ENCODE data around the gene LNP1. TPM values are rescaled to one million over a fixed set of nuclear protein-coding genes. Genes with fewer than 3 reads are reported as not detected.

Gene LNP1
- total and polyA plus RNA-seq, 10 of the 15 experiments (the other 5 are each of a cell fraction or from before 2014, with no cell fraction given) = 2.1 to 4.2 (median 2.7) TPM

DNA sequence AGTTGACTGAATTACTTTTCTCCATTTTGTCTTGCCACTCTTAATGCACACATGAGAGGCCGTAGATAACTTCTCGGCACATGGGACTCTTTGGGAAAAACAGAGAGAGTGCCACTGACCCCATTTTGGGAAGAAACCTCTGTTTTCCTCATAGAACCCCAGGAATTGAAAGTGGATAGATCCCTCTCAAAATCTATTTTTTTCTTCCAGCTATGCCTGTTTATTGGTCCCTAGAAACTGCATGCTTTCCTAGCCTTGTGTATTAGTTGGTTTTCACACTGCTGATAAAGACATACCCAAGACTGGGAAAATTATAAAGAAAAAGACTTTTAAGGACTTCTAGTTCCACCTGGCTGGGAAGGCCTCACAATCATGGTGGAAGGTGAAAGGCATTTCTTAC is 67.3 kb downstream of the LNP1 start:
- no peaks in the 10 kb centered on the region for H4K20me1 ChIP-seq (ENCODE audit: control insufficient read depth, insufficient read depth)
- no peak for DNase-seq (ENCODE audit: low read depth, low spot score)
- intact Hi-C loops (cut with micrococcal nuclease; ENCODE audit: unreplicated experiment) (loop anchor here (10.0 kb wide), 1 partner anchor 726 kb away; no protein-coding TSS in a partner anchor), in situ Hi-C loops (cut with MboI) (no loop called here)
- ChIA-PET SMC1A (ENCODE audit: uncharacterized antibody, unreplicated experiment) (interaction anchor here (1.0 to 1.6 kb wide), 5 partner anchors 11 to 166 kb away, joined by 3 to 5 read pairs (median 4); no protein-coding TSS in a partner anchor), POLR2A (no interaction called here), RAD21 (ENCODE audit: unreplicated experiment) (no interaction called here), CTCF (interaction anchor here (0.9 to 10.3 kb wide), 3 partner anchors 9 to 167 kb away, joined by 3 to 462 read pairs (median 31); no protein-coding TSS in a partner anchor)
- no peaks in the 10 kb centered on the region for H3K79me2 ChIP-seq (ENCODE audit: control insufficient read depth, insufficient read depth, low read length)
- no peaks in the 10 kb centered on the region for H3K36me3 ChIP-seq (ENCODE audit: control insufficient read depth in 2 of 2, insufficient read depth in 2 of 2, low read length in 1 of 2)
- WGBS (ENCODE audit: insufficient coverage, insufficient replicate concordance, low lambda C conversion rate, missing lambda C conversion rate) = 66% methylated on average over 2 of the region's 2 CpGs
- no peak overlapping the region for H3K27ac ChIP-seq (ENCODE audit: control insufficient read depth, insufficient read depth)
- no peak overlapping the region for H3K9ac ChIP-seq (ENCODE audit: control insufficient read depth, insufficient read depth, low read length)
- no peak overlapping the region for H2AFZ ChIP-seq (ENCODE audit: control insufficient read depth, low read depth, low read length)
- H3K4me2 ChIP-seq (ENCODE audit: control insufficient read depth, insufficient read depth) = no peak overlapping the region
- H3K4me3 ChIP-seq = no peak overlapping the region
- peaks cover 15% of the 10 kb centered on the region; the same call in 2 of the 3 replicates for H3K9me3 ChIP-seq (replicated peaks; ENCODE audit: control insufficient read depth, insufficient read depth, low read length)
- peaks cover 10% of the 10 kb centered on the region for H3K4me1 ChIP-seq (ENCODE audit: control insufficient read depth, insufficient read depth, low read length)
- TF ChIP-seq ASH2L (IDR thresholded peaks at IDR 0.05; ENCODE audit: borderline replicate concordance, low read depth) = no peak
- no peak for TF ChIP-seq SREBF2 (IDR thresholded peaks at IDR 0.05; ENCODE audit: low read length)
- TF ChIP-seq EGR1 (IDR thresholded peaks at IDR 0.05; ENCODE audit: borderline replicate concordance in 1 of 2, low read depth in 2 of 2, low read length in 2 of 2) = no peak
- no peak for TF ChIP-seq MEF2A (IDR thresholded peaks at IDR 0.05; ENCODE audit: insufficient read depth, low read depth, low read length)
- no peak for TF ChIP-seq MXI1 (IDR thresholded peaks at IDR 0.05; ENCODE audit: low read depth, low read length)
- no peak for TF ChIP-seq CHD1 (IDR thresholded peaks at IDR 0.05; ENCODE audit: low read depth, low read length)
- no peak for TF ChIP-seq HDAC6 (IDR thresholded peaks at IDR 0.05; ENCODE audit: unreplicated experiment)
- TF ChIP-seq, protein P1, sequence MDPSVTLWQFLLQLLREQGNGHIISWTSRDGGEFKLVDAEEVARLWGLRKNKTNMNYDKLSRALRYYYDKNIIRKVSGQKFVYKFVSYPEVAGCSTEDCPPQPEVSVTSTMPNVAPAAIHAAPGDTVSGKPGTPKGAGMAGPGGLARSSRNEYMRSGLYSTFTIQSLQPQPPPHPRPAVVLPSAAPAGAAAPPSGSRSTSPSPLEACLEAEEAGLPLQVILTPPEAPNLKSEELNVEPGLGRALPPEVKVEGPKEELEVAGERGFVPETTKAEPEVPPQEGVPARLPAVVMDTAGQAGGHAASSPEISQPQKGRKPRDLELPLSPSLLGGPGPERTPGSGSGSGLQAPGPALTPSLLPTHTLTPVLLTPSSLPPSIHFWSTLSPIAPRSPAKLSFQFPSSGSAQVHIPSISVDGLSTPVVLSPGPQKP (IDR thresholded peaks at IDR 0.05; ENCODE audit: low read depth, low read length) = no peak
- no peak for TF ChIP-seq STAT1 (conservative IDR thresholded peaks at IDR 0.05)
- FAIRE-seq = no peak
- no peak for ATAC-seq
- no peaks in the 10 kb centered on the region for H3K27me3 ChIP-seq (replicated peaks in 1 of 2; ENCODE audit: control insufficient read depth in 2 of 2, insufficient read depth in 2 of 2, low read length in 1 of 2)
- BruUV-seq (replicated peaks) = no TSS peak
